Measurements from ENCODE around the gene UBE2R2. TPM values are rescaled to one million over a fixed set of nuclear protein-coding genes. Genes with fewer than 3 reads are reported as not detected.

Gene UBE2R2
- total and polyA plus RNA-seq, 12 donors, result 15.8 to 47.9 (median 41.4) TPM

- peaks cover 5 to 47% (median 24%) of the 10 kb centered on the region in 9 donors for H3K4me1 ChIP-seq
- peaks cover 0 to 100% (median 60%) of the 10 kb centered on the region in 9 donors for H3K36me3 ChIP-seq
- TF ChIP-seq, protein P1, sequence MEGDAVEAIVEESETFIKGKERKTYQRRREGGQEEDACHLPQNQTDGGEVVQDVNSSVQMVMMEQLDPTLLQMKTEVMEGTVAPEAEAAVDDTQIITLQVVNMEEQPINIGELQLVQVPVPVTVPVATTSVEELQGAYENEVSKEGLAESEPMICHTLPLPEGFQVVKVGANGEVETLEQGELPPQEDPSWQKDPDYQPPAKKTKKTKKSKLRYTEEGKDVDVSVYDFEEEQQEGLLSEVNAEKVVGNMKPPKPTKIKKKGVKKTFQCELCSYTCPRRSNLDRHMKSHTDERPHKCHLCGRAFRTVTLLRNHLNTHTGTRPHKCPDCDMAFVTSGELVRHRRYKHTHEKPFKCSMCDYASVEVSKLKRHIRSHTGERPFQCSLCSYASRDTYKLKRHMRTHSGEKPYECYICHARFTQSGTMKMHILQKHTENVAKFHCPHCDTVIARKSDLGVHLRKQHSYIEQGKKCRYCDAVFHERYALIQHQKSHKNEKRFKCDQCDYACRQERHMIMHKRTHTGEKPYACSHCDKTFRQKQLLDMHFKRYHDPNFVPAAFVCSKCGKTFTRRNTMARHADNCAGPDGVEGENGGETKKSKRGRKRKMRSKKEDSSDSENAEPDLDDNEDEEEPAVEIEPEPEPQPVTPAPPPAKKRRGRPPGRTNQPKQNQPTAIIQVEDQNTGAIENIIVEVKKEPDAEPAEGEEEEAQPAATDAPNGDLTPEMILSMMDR (IDR thresholded peaks at IDR 0.05), result peak; percentile 29 to 79 (median 66)
- 54 to 59% methylated on average over 17 of the region's 17 CpGs for WGBS, 2 donors
- H3K4me3 ChIP-seq, result no peak overlapping the region
- intact Hi-C loops (cut with DNase I), result loop anchor here in 7 of 10 donors (5.0 to 10.0 kb wide), 7 partner anchors 108 to 330 kb away; partner anchors contain the start of gene UBE2R2 (in 5 of the 7)
- no peaks in the 10 kb centered on the region for H3K9me3 ChIP-seq
- peak in 7 of 8 donors; percentile 53 to 76 (median 70) for ATAC-seq
- H3K27ac ChIP-seq, result peak overlapping the region in 8 of 10 donors; percentile 16 to 65 (median 23)
- DNase-seq, result peak in 1 of 2 donors; percentile 65
- no peaks in the 10 kb centered on the region for H3K27me3 ChIP-seq
Measured at GRCh38 chr9:33924978-33925797, 108.2 kb downstream of the UBE2R2 start.

DNA sequence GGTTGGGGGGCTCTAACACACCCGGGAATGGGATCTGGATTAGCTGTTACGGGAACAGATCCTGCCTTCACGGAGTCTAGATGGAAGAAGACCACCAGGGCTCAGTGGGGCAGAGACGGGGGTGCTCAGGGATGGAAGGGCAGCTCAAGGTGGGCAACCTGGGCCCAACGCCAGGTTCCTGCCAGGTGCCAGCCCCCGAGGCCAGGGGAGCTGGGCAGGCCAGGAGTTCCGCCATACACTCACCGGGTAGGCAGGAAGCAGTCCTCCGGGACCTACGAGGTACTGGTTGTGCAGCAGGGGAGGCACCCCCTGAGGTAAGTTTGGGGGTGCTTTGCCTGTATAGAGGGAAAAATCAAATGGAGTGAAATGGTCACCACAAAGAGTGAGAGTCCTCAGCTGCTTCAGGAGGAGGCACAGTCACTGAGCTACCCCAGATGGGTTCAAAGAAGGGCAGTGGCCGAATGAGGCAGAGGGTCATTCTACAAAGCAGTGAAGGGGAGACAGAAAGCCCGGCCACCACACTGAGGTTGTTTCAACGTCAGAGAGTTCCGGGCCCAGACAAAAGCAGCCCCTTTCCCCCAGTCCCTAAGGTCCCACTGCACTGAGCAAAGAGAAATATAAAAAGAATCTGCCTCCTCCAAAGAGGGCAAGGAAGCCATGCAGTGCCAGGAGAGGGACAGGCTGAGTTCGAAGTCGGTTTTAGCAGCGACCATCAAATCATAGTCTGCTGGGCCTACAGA, 110.0 kb downstream of the UBE2R2 start:
- 87 to 88% methylated on average over 17 of the region's 17 CpGs for WGBS, 2 donors
- Histone ChIP-seq H3K4me1 (peaks cover 5 to 35% (median 22%) of the 10 kb centered on the region in 9 donors), H3K27ac (peak overlapping the region in 3 of 10 donors; percentile 4 to 23 (median 19)), H3K9me3 (no peaks in the 10 kb centered on the region), H3K27me3 (no peaks in the 10 kb centered on the region), H3K36me3 (peaks cover 0 to 99% (median 59%) of the 10 kb centered on the region in 9 donors), H3K4me3 (no peak overlapping the region)
- no peak for DNase-seq
- intact Hi-C loops (cut with DNase I), result loop anchor here in 7 of 10 donors (5.0 to 10.0 kb wide), 5 partner anchors 112 to 328 kb away; partner anchors contain the start of gene UBE2R2 (in 4 of the 7)
- TF ChIP-seq, protein P1 (IDR thresholded peaks at IDR 0.05), result no peak
- ATAC-seq, result no peak

GRCh38 chr9:33927694-33928093, 110.7 kb downstream of the UBE2R2 start:
- Histone ChIP-seq H3K27me3 (no peaks in the 10 kb centered on the region), H3K4me3 (no peak overlapping the region), H3K27ac (no peak overlapping the region), H3K4me1 (peaks cover 5 to 39% (median 22%) of the 10 kb centered on the region in 9 donors), H3K36me3 (peaks cover 0 to 99% (median 61%) of the 10 kb centered on the region in 9 donors), H3K9me3 (no peaks in the 10 kb centered on the region)
- intact Hi-C loops (cut with DNase I), result loop anchor here in 7 of 10 donors (5.0 to 10.0 kb wide), 5 partner anchors 113 to 327 kb away; partner anchors contain the start of gene UBE2R2 (in 4 of the 7)
- no peak for DNase-seq
- TF ChIP-seq, protein P1 (IDR thresholded peaks at IDR 0.05), result no peak
- WGBS, 2 donors, result 94 to 96% methylated on average over 15 of the region's 15 CpGs
- no peak for ATAC-seq

GRCh38 chr9:33931326-33931725, 114.4 kb downstream of the UBE2R2 start:
- no peaks in the 10 kb centered on the region for H3K27me3 ChIP-seq
- no peaks in the 10 kb centered on the region for H3K9me3 ChIP-seq
- H3K4me1 ChIP-seq, result peaks cover 0 to 19% (median under 1%) of the 10 kb centered on the region in 9 donors
- no peak overlapping the region for H3K27ac ChIP-seq
- H3K36me3 ChIP-seq, result peaks cover 0 to 99% (median 62%) of the 10 kb centered on the region in 9 donors
- TF ChIP-seq, protein P1 (IDR thresholded peaks at IDR 0.05), result no peak
- no peak overlapping the region for H3K4me3 ChIP-seq
- DNase-seq, result no peak
- WGBS, 2 donors, result 71 to 82% methylated on average over 3 of the region's 3 CpGs
- ATAC-seq, result peak in 1 of 8 donors; percentile 25
- intact Hi-C loops (cut with DNase I), result no loop called here
